HPDE6-E6E7 (cell line): ENCODE results near the gene UCMA.

ENCODE experiments used
- DNase-seq: peaks from one replicate; pipeline ENCODE4 v3.0.0; 2011; ENCODE audit warnings: missing footprints; ENCODE audit errors: extremely low spot score

UCMA gene

GRCh38 chr10:13187135-13187534, 47.0 kb downstream of the UCMA start:
- DNase-seq = no peak

- DNase-seq = no peak
These were observed 49.3 kb downstream of the UCMA start for GRCh38 chr10:13184730-13185514.

- no peak for DNase-seq
These were observed 49.9 kb downstream of the UCMA start for GRCh38 chr10:13184276-13184675.

GRCh38 chr10:13183625-13184024, 50.5 kb downstream of the UCMA start:
- DNase-seq = no peak

GRCh38 chr10:13182424-13182823, 51.8 kb downstream of the UCMA start:
- no peak for DNase-seq

GRCh38 chr10:13180788-13181187, 53.4 kb downstream of the UCMA start:
- no peak for DNase-seq

- DNase-seq = no peak
These were observed 60.6 kb downstream of the UCMA start for GRCh38 chr10:13173616-13174015.
